ENCODE results near the gene LDLRAD4.

The LDLRAD4 gene

DNA sequence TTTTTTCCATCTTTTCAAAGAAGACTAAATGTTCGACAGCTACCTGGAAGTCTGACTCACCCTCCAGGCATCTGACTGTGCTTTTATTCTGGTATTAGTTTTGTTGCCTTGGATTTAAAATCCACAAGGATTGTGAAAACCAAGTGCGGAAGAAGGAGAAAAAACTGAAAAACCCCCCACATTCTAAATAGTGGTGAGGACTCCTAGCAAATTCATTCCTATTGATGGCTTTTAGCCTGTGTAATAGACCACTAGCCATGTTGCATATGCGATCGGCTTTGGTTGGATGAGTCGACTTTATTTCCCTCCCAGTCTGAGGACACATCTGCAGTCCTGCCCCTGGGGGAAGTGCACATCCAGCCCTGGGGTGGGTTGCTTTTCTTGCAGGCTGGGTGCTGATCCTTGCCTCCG lies 16.9 kb downstream of the LDLRAD4 start:
- TF ChIP-seq, protein P1, sequence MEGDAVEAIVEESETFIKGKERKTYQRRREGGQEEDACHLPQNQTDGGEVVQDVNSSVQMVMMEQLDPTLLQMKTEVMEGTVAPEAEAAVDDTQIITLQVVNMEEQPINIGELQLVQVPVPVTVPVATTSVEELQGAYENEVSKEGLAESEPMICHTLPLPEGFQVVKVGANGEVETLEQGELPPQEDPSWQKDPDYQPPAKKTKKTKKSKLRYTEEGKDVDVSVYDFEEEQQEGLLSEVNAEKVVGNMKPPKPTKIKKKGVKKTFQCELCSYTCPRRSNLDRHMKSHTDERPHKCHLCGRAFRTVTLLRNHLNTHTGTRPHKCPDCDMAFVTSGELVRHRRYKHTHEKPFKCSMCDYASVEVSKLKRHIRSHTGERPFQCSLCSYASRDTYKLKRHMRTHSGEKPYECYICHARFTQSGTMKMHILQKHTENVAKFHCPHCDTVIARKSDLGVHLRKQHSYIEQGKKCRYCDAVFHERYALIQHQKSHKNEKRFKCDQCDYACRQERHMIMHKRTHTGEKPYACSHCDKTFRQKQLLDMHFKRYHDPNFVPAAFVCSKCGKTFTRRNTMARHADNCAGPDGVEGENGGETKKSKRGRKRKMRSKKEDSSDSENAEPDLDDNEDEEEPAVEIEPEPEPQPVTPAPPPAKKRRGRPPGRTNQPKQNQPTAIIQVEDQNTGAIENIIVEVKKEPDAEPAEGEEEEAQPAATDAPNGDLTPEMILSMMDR (IDR thresholded peaks at IDR 0.05; ENCODE audit: low read depth, low read length) = no peak
- H3K4me3 ChIP-seq (ENCODE audit: low read depth, low read length) = no peak overlapping the region

DNA sequence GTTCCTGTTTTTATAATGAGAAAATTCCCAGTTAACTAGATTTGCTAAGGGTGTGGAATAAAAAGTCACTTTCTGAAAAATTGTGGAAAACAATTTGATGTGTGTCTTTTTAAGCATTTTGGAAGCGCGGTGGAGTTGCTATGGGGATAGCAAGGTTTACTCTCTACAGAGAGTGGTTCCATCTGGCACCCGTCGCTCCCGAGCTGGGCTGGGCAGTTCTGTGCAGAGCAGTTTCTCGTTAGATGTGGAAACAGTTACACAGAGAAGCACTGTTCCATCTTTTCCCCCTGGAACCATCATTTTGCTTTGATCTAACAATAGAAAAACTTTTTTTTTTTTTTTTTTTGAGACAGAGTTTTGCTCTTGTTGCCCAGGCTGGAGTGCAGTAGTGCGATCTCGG lies 17.4 kb downstream of the LDLRAD4 start:
- no peak overlapping the region for H3K4me3 ChIP-seq (ENCODE audit: low read depth, low read length)
- TF ChIP-seq, protein P1 (IDR thresholded peaks at IDR 0.05; ENCODE audit: low read depth, low read length) = no peak

DNA sequence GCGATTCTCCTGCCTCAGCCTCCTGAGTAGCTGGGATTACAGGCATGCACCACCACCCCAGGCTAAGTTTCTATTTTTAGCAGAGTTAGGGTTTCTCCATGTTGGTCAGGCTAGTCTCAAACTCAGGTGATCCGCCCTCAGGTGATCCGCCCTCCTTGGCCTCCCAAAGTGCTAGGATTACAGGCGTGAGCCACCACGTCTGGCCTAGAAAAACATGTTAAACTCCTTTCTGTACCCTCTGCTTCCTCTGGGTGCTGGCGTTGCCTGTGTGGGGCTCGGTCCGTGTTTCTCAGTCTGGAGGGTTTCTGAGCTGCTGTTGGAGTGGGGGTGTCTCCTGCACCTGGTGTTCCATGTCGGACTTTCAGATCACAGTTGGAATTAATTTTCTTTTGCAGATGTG lies 17.9 kb downstream of the LDLRAD4 start:
- no peak overlapping the region for H3K4me3 ChIP-seq (ENCODE audit: low read depth, low read length)
- TF ChIP-seq, protein P1 (IDR thresholded peaks at IDR 0.05; ENCODE audit: low read depth, low read length) = no peak

DNA sequence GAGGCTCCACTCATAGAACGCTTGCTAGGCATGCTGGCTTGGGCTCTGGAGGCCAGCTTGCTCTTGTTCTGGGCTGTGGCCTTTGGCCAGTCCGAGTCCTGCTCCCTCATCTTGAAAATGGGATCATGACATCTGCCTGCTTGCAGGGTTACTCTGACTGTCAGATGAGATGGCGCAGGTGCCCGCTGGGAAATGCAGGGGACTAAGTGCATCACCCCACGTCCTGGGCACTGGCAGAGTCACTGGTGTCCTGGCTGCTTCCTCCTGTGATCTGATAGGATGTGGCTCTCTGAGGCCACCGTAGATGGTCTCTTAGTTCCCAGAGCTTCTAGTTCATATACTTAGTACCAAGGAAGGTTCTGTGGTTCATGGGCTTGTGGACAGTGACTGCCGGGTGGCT lies 18.5 kb downstream of the LDLRAD4 start:
- TF ChIP-seq, protein P1 (IDR thresholded peaks at IDR 0.05; ENCODE audit: low read depth, low read length) = no peak
- no peak overlapping the region for H3K4me3 ChIP-seq (ENCODE audit: low read depth, low read length)

DNA sequence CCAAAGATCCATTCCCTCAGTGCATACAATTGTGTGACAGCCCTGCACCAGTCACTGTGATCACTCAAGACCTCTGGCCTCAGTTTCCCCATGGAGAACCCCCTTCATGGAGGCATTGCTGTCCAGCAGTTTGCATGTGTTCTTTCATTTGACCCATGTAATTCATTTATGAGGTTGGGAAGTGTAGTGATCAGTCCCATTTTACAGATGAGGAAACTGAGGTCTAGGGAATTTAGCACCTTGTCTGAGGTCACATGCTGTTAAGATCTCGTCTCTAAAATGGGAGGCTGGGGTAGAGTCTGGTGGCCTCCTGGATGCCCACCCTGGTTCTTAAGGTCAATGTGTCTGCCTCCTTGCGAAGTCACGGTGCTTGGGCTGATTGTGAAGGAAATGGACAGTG lies 19.1 kb downstream of the LDLRAD4 start:
- TF ChIP-seq, protein P1 (IDR thresholded peaks at IDR 0.05; ENCODE audit: low read depth, low read length) = no peak
- no peak overlapping the region for H3K4me3 ChIP-seq (ENCODE audit: low read depth, low read length)

DNA sequence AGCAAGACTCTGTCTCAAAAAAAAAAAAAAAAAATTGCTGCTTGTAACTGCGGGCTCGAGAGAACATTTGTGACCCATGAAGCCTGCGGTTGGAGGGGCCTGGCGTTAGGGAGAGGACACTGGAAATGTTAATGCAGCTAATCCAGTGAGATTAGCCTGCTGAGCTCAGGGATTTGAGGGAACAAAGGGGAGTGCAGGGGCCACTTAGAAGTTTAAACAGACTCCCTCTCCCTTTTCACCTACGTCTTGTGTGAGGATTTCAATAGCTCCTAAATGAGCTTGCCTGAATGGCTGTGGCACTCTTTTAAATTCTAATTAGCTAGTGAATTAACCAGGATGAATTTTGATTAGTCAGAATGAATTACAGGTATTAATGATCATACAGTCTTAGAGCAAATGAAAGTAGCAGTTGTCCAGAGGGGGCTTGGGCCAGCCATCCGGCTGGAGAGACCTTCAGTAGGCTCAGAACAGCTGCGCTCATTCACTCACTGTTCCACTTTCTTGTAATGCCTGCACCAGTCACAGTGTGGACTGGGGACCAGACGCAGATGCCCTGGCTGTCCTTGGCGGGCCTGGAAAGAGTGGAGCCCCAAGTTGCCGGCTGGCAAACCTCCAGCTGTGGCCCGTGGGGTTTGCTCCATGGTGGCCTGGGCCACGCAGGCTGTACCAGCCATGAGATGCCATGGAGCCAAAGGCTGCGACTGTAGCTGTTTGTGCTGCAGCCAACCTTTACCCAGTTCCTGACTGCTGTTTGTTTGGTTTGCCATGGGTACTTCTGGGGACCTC lies 20.8 kb downstream of the LDLRAD4 start:
- TF ChIP-seq, protein P1 (IDR thresholded peaks at IDR 0.05; ENCODE audit: low read depth, low read length) = no peak
- no peak overlapping the region for H3K4me3 ChIP-seq (ENCODE audit: low read depth, low read length)

DNA sequence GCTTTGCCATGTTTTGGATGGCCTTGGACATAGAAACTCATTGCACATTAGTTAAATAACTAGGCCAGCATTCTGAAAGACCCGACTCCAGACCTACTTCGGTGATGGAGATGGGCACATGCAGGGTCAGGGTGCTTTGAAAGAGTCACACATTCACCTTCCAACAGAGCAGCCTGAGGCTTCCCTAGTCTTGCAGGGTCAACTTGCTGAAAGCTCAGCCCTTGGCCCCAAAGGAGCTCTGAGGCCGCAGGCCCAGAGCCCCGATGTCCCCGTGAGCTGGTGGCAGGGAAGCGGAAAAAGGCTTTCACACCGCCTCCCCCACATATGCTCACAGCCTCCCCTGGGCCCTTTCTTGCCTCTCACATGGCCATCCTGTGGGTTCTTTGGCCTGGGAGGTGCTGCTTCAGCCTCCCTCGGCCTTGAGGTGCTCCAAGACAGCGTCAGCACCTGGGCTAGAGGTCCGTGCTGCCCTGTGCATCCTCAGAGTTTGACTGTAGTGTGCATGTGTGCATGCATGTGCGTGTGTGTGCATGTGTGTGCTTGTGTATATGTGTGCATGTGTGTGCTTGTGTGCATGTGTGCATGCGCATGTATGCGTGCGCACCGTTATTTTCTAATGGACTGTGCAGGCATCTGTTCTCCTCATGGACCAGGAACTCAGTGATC lies 21.6 kb downstream of the LDLRAD4 start:
- no peak overlapping the region for H3K4me3 ChIP-seq (ENCODE audit: low read depth, low read length)
- TF ChIP-seq, protein P1 (IDR thresholded peaks at IDR 0.05; ENCODE audit: low read depth, low read length) = no peak
